NB4 (cell line): ENCODE data around the gene BOLA2B.

Experiments
- CTCF ChIP-seq: IDR thresholded peaks from one replicate; pipeline ENCODE4 v1.5.1; 2012; ENCODE audit warnings: low read depth, low read length
- MAX ChIP-seq: IDR thresholded peaks from 2 replicates; pipeline ENCODE4 v1.6.1; 2011; ENCODE audit warnings: low read depth, low read length
- POLR2A ChIP-seq: IDR thresholded peaks from 2 replicates; pipeline ENCODE4 v1.6.1; 2011; ENCODE audit warnings: mild to moderate bottlenecking; ENCODE audit not compliant: insufficient read length; ENCODE audit errors: extremely low read depth

GRCh38 chr16:30147843-30148510, 45.5 kb downstream of the BOLA2B start:
- no peak for TF ChIP-seq CTCF
- no peak for TF ChIP-seq POLR2A
- TF ChIP-seq MAX, result no peak
